ENCODE measurements around the gene EYA2. TPM values are rescaled to one million over a fixed set of nuclear protein-coding genes. Genes with fewer than 3 reads are reported as not detected.
A peak's percentile ranks its signal among the peaks of the same experiment; 100 is the strongest.
"Not testable (repeated sequence)": the region's sequence is repeated elsewhere in the genome, so short reads cannot be mapped to it uniquely, and the experiment has no call there.

EYA2 gene
- total RNA-seq, 1 donor = 1.6 TPM

GRCh38 chr20:47204008-47204849, 309.6 kb downstream of the EYA2 start:
- TF ChIP-seq CTCF (IDR thresholded peaks at IDR 0.05; ENCODE audit: insufficient read depth, low read length) = no peak
- no peak overlapping the region for H3K4me3 ChIP-seq (ENCODE audit: low read depth, low read length)
- peak; percentile 15 for DNase-seq (ENCODE audit: low read depth)

GRCh38 chr20:47204850-47205122, 310.1 kb downstream of the EYA2 start:
- not testable (repeated sequence) for H3K4me3 ChIP-seq (ENCODE audit: low read depth, low read length); DNase-seq (ENCODE audit: low read depth)

GRCh38 chr20:47205577-47206123, 311.0 kb downstream of the EYA2 start:
- TF ChIP-seq CTCF (IDR thresholded peaks at IDR 0.05; ENCODE audit: insufficient read depth, low read length) = peak; percentile 82
- H3K4me3 ChIP-seq (ENCODE audit: low read depth, low read length) = no peak overlapping the region
- DNase-seq (ENCODE audit: low read depth) = peak; percentile 81

- not testable (repeated sequence) for H3K4me3 ChIP-seq (ENCODE audit: low read depth, low read length); DNase-seq (ENCODE audit: low read depth)
Measured at GRCh38 chr20:47206552-47206951, 311.9 kb downstream of the EYA2 start.

GRCh38 chr20:47206962-47207641, 312.5 kb downstream of the EYA2 start:
- H3K4me3 ChIP-seq (ENCODE audit: low read depth, low read length) = no peak overlapping the region
- DNase-seq (ENCODE audit: low read depth) = no peak
- no peak for TF ChIP-seq CTCF (IDR thresholded peaks at IDR 0.05; ENCODE audit: insufficient read depth, low read length)

GRCh38 chr20:47208534-47209174, 314.0 kb downstream of the EYA2 start:
- H3K4me3 ChIP-seq (ENCODE audit: low read depth, low read length) = no peak overlapping the region
- no peak for DNase-seq (ENCODE audit: low read depth)
- TF ChIP-seq CTCF (IDR thresholded peaks at IDR 0.05; ENCODE audit: insufficient read depth, low read length) = no peak

- H3K4me3 ChIP-seq (ENCODE audit: low read depth, low read length) = no peak overlapping the region
- no peak for TF ChIP-seq CTCF (IDR thresholded peaks at IDR 0.05; ENCODE audit: insufficient read depth, low read length)
- no peak for DNase-seq (ENCODE audit: low read depth)
Measured at GRCh38 chr20:47209982-47210381, 315.3 kb downstream of the EYA2 start.

Measured in fibroblast of the aortic adventitia (primary cell).